OCI-LY7 (cell line): ENCODE measurements around the gene ID2. TPM values are rescaled to one million over a fixed set of nuclear protein-coding genes. Genes with fewer than 3 reads are reported as not detected.
"Not testable (repeated sequence)": the region's sequence is repeated elsewhere in the genome, so short reads cannot be mapped to it uniquely, and the experiment has no call there.

Source experiments
- BruUV-seq: library from RNA; stranded (reverse); fragments of 400-500 nt; replicated peaks from 2 replicates; lab custom pipeline; 2021; lab: Mats Ljungman, UMichigan
- CTCF ChIA-PET: fragments of 300-600 bp; sonication (Branson Sonifier 250); formaldehyde crosslinking; loops from one replicate; lab custom pipeline; 2022; ENCODE audit warnings: antibody characterized with exemption; ENCODE audit not compliant: unreplicated experiment; lab: Charles Lee
- POLR2A ChIA-PET: fragments of 300-600 bp; sonication (Branson Sonifier 250); formaldehyde crosslinking; loops from one replicate; lab custom pipeline; 2022; ENCODE audit warnings: antibody characterized with exemption; lab: Charles Lee
- DNase-seq: peaks from one replicate; pipeline ENCODE4 v3.0.0-alpha.2; 2015; ENCODE audit warnings: low spot score
- H2AFZ ChIP-seq: fragments of 200-600 bp; sonication (generic), shearing (Covaris generic); 2 replicates; pipeline ENCODE4 v1.6.1; 2014; ENCODE audit warnings: mild to moderate bottlenecking, antibody characterized with exemption, low read length, moderate library complexity
- H3K27ac ChIP-seq: fragments of 200-600 bp; sonication (generic); 2 replicates; pipeline ENCODE4 v1.5.1; 2014; ENCODE audit warnings: mixed run types, low read depth, mild to moderate bottlenecking, moderate library complexity, low read length, inconsistent platforms; ENCODE audit not compliant: poor library complexity, severe bottlenecking
- H3K36me3 ChIP-seq: fragments of 200-600 bp; sonication (generic); 2 replicates; pipeline ENCODE4 v1.6.1; 2014; ENCODE audit warnings: mild to moderate bottlenecking, antibody characterized with exemption, low read length, moderate library complexity, mixed read lengths; ENCODE audit not compliant: insufficient read depth
- H3K4me1 ChIP-seq: fragments of 200-600 bp; sonication (generic); 2 replicates; pipeline ENCODE4 v1.5.1; 2014; ENCODE audit warnings: mild to moderate bottlenecking, low read length; ENCODE audit not compliant: insufficient read depth, poor library complexity, severe bottlenecking
- H3K4me2 ChIP-seq: fragments of 200-600 bp; sonication (generic); 2 replicates; pipeline ENCODE4 v1.6.1; 2014; ENCODE audit warnings: mild to moderate bottlenecking, low read length
- H3K4me3 ChIP-seq: fragments of 200-600 bp; sonication (generic); 2 replicates; pipeline ENCODE4 v1.5.1; 2014; ENCODE audit warnings: mild to moderate bottlenecking, low read depth, low read length; ENCODE audit not compliant: poor library complexity, severe bottlenecking
- H3K79me2 ChIP-seq: fragments of 200-600 bp; sonication (generic); 2 replicates; pipeline ENCODE4 v1.6.1; 2016; ENCODE audit warnings: low read depth, mild to moderate bottlenecking, low read length, moderate library complexity, mixed read lengths; ENCODE audit not compliant: insufficient read depth
- H3K9me2 ChIP-seq: fragments of 200-600 bp; sonication (generic); 2 replicates; pipeline ENCODE4 v1.6.1; 2016; ENCODE audit warnings: mild to moderate bottlenecking, low read length, mixed read lengths; ENCODE audit not compliant: insufficient read depth
- H3K9me3 ChIP-seq: fragments of 200-600 bp; sonication (generic); 2 replicates; pipeline ENCODE4 v1.6.1; 2014; ENCODE audit warnings: mild to moderate bottlenecking, mixed run types, low read length, mixed read lengths
- H4K20me1 ChIP-seq: fragments of 200-600 bp; sonication (generic); 2 replicates; pipeline ENCODE4 v1.6.1; 2014; ENCODE audit warnings: mild to moderate bottlenecking, antibody characterized with exemption, low read length, moderate library complexity, mixed read lengths; ENCODE audit not compliant: insufficient read depth
- CTCF ChIP-seq: fragments of 200-600 bp; sonication (generic); conservative IDR thresholded peaks from 2 replicates; pipeline ENCODE4 v1.5.1; 2014; ENCODE audit warnings: mild to moderate bottlenecking, antibody characterized with exemption, low read length, moderate library complexity, mixed read lengths
- EZH2phosphoT487 ChIP-seq: fragments of 200-600 bp; sonication (generic); IDR thresholded peaks from 2 replicates; pipeline ENCODE4 v1.6.1; 2018; ENCODE audit warnings: low read depth, borderline replicate concordance, mild to moderate bottlenecking, mixed run types, antibody characterized with exemption, low read length, moderate library complexity, mixed read lengths
- intact Hi-C: fragments of 100-400 bp; cut with micrococcal nuclease; formaldehyde crosslinking; loops from one replicate; pipeline ENCODE4 v1.10.0; 2022; ENCODE audit not compliant: unreplicated experiment
- total RNA-seq, 2 experiments: library from RNA; depleted of rRNA in 1 of 2; stranded (reverse); fragments of >200 nt in 1 of 2; shearing (Covaris generic) in 1 of 2; gene quantifications; 2 replicates each; pipeline ENCODE4 v1.2.3, GENCODE V29; 2014 to 2022

Gene ID2
- total RNA-seq, 2 experiments from 2014 or later, result 79.3 to 498 TPM

DNA sequence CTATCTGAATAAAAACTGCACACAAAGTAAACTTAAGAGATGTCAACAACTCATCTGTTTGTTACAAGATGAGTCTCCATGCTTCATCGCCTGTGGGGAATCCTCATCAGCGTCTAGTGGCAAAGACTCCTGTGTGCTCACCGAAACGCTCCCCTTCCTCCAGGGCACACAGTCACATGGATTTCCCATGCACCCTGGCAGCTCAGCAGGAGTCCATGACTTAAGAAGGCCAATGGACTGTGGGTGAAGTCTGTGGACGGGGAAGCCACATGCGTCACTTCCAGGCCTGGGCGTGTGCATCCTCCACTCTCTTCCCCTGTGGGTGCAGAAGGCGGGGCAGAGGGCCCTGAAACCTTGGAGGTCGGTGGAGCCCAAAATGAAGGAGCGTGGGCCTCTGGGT, 41.1 kb downstream of the ID2 start:
- intact Hi-C loops, result no loop called here
- Histone ChIP-seq H4K20me1 (no peaks in the 10 kb centered on the region), H2AFZ (no peak overlapping the region), H3K79me2 (no peaks in the 10 kb centered on the region), H3K9me2 (no peaks in the 10 kb centered on the region; the same call in 1 of the 2 replicates), H3K4me1 (no peaks in the 10 kb centered on the region), H3K36me3 (no peaks in the 10 kb centered on the region), H3K4me3 (no peak overlapping the region), H3K4me2 (no peak overlapping the region), H3K9me3 (no peaks in the 10 kb centered on the region), H3K27ac (no peak overlapping the region)
- TF ChIP-seq CTCF, result no peak
- no peak for TF ChIP-seq EZH2phosphoT487
- ChIA-PET POLR2A (no interaction called here), CTCF (no interaction called here)
- BruUV-seq, result no TSS peak
- no peak for DNase-seq

DNA sequence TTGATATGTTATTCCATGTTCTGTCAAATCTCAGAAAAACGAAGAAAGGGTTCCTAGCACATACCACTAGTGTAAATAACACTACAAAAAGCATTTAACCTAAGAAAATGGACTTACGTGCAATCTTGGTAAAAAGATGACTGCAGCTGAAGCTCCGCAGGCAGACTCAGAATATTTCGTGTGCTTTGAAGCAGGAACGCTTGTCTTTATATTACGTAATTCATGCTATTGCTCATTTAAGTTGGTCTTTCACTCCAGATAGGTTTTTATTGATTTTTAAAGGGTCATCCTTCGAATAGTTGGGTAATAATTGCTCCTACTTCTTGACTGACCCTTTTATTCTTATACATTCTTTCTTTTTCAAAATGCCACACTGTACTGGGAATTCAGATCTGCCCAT, 44.0 kb downstream of the ID2 start:
- intact Hi-C loops, result no loop called here
- no peaks in the 10 kb centered on the region for H3K4me1 ChIP-seq
- ChIA-PET CTCF (no interaction called here), POLR2A (interaction anchor here (0.5 kb wide), 1 partner anchor 210 kb away, joined by 3 read pairs; no protein-coding TSS in a partner anchor)
- no peak overlapping the region for H3K27ac ChIP-seq
- H3K9me2 ChIP-seq, result no peaks in the 10 kb centered on the region
- no peak for DNase-seq
- no peaks in the 10 kb centered on the region for H4K20me1 ChIP-seq
- no TSS peak for BruUV-seq
- no peaks in the 10 kb centered on the region for H3K79me2 ChIP-seq
- no peak overlapping the region for H2AFZ ChIP-seq
- H3K4me3 ChIP-seq, result no peak overlapping the region
- TF ChIP-seq CTCF, result no peak
- TF ChIP-seq EZH2phosphoT487, result no peak
- H3K9me3 ChIP-seq, result no peaks in the 10 kb centered on the region
- H3K36me3 ChIP-seq, result peaks cover 11% of the 10 kb centered on the region; the same call in 1 of the 2 replicates
- no peak overlapping the region for H3K4me2 ChIP-seq

- H3K9me2 ChIP-seq, result no peaks in the 10 kb centered on the region
- no peak overlapping the region for H3K27ac ChIP-seq
- H4K20me1 ChIP-seq, result no peaks in the 10 kb centered on the region
- no TSS peak for BruUV-seq
- no peaks in the 10 kb centered on the region for H3K9me3 ChIP-seq
- ChIA-PET CTCF (no interaction called here), POLR2A (interaction anchor here (0.6 to 0.8 kb wide), 2 partner anchors 16 to 43 kb away, joined by 3 to 4 read pairs; no protein-coding TSS in a partner anchor)
- TF ChIP-seq CTCF, result no peak
- no peak for TF ChIP-seq EZH2phosphoT487
- intact Hi-C loops, result no loop called here
- peaks cover 28% of the 10 kb centered on the region; the same call in 1 of the 2 replicates for H3K36me3 ChIP-seq
- H3K4me1 ChIP-seq, result no peaks in the 10 kb centered on the region
- H3K4me3 ChIP-seq, result no peak overlapping the region
- no peaks in the 10 kb centered on the region for H3K79me2 ChIP-seq
- DNase-seq, result no peak
- no peak overlapping the region for H3K4me2 ChIP-seq
- H2AFZ ChIP-seq, result no peak overlapping the region
Measured at GRCh38 chr2:8728305-8729015, 46.6 kb downstream of the ID2 start.

GRCh38 chr2:8729101-8729500, 47.2 kb downstream of the ID2 start:
- peaks cover 28% of the 10 kb centered on the region; the same call in 1 of the 2 replicates for H3K36me3 ChIP-seq
- H4K20me1 ChIP-seq, CTCF ChIA-PET, intact Hi-C loops, H3K4me3 ChIP-seq, H3K9me3 ChIP-seq, H2AFZ ChIP-seq, H3K27ac ChIP-seq, DNase-seq, H3K4me1 ChIP-seq, H3K79me2 ChIP-seq, H3K9me2 ChIP-seq, BruUV-seq, H3K4me2 ChIP-seq: not testable (repeated sequence)
- POLR2A ChIA-PET, result interaction anchor here (0.6 to 0.8 kb wide), 2 partner anchors 16 to 42 kb away, joined by 3 to 4 read pairs; no protein-coding TSS in a partner anchor
